Transverse colon (tissue), 3 donors: ENCODE results near the gene AFP.

Experiments
- POLR2A ChIP-seq: fragments of 450-650 bp; IDR thresholded peaks from one replicate; pipeline ENCODE4 v1.6.1; 2016; ENCODE audit warnings: antibody characterized with exemption, mild to moderate bottlenecking, moderate library complexity
- TF ChIP-seq, protein P1 (sequence below), 5 experiments: fragments of 200-600 bp in 3 of 5; fragments of 450-650 bp in 2 of 5; sonication (generic) in 3 of 5; IDR thresholded peaks; 1 replicate in 2 of 5; 2 replicates in 3 of 5; pipeline ENCODE4 v1.5.1; 2016 to 2017; ENCODE audit warnings: antibody characterized with exemption in 5 of 5, inconsistent platforms in 3 of 5, mild to moderate bottlenecking in 2 of 5, moderate library complexity in 1 of 5

- TF ChIP-seq, protein P1, sequence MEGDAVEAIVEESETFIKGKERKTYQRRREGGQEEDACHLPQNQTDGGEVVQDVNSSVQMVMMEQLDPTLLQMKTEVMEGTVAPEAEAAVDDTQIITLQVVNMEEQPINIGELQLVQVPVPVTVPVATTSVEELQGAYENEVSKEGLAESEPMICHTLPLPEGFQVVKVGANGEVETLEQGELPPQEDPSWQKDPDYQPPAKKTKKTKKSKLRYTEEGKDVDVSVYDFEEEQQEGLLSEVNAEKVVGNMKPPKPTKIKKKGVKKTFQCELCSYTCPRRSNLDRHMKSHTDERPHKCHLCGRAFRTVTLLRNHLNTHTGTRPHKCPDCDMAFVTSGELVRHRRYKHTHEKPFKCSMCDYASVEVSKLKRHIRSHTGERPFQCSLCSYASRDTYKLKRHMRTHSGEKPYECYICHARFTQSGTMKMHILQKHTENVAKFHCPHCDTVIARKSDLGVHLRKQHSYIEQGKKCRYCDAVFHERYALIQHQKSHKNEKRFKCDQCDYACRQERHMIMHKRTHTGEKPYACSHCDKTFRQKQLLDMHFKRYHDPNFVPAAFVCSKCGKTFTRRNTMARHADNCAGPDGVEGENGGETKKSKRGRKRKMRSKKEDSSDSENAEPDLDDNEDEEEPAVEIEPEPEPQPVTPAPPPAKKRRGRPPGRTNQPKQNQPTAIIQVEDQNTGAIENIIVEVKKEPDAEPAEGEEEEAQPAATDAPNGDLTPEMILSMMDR (IDR thresholded peaks at IDR 0.05), result no peak
- TF ChIP-seq POLR2A, result no peak
These were observed 20.2 kb upstream of the AFP start for GRCh38 chr4:73415807-73416238.
